ENCODE data around the gene ARHGEF28.

DNA sequence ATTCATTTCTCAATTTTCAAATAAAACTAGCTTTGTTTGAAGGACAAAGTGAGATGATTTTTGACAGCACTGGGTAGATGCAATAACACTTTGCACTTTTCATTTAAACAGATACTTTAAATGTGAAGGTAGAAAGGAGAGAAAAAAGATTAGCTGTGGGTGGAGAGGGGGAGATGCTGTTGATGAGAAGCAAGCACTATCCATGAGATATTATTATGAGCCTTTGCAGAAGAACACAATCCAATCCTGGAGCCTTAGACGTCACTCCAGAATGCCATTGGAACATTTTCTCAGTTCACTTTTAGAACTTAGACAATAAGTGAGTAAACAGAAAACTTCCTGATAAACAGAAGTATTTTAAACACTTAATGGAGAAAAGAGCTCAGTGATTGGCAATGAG, 351.1 kb downstream of the ARHGEF28 start:
- TF ChIP-seq SUZ12 (IDR thresholded peaks at IDR 0.05; ENCODE audit: extremely low read depth, insufficient read depth, insufficient read length) (no peak), ZNF274 (IDR thresholded peaks at IDR 0.05; ENCODE audit: low read depth, low read length) (no peak)
